Kidney epithelial cell (primary cell): ENCODE data around the gene IL1B. TPM values are rescaled to one million over a fixed set of nuclear protein-coding genes. Genes with fewer than 3 reads are reported as not detected.

Source experiments
- DNase-seq: peaks from one replicate; pipeline ENCODE4 v3.0.0-alpha.2; 2010; ENCODE audit warnings: low read depth
- H3K27me3 ChIP-seq: 2 replicates; pipeline ENCODE4 v1.6.0; 2011; ENCODE audit warnings: low read length; ENCODE audit not compliant: control insufficient read depth, insufficient read depth
- H3K36me3 ChIP-seq: 2 replicates; pipeline ENCODE4 v1.5.1; 2011; ENCODE audit warnings: low read length; ENCODE audit not compliant: control insufficient read depth, insufficient read depth
- H3K4me3 ChIP-seq: 2 replicates; pipeline ENCODE4 v1.5.1; 2011; ENCODE audit warnings: low read depth, mild to moderate bottlenecking, control low read depth, low read length
- total RNA-seq: library from RNA; depleted of rRNA; stranded (reverse); fragments of >200 nt; gene quantifications from 2 replicates; pipeline ENCODE4 v1.2.3, GENCODE V29; 2015
- TF ChIP-seq, protein P1 (sequence below): IDR thresholded peaks from 2 replicates; pipeline ENCODE4 v1.5.1; 2011; ENCODE audit warnings: mild to moderate bottlenecking, moderate library complexity, low read length, control low read depth, inconsistent platforms; ENCODE audit not compliant: insufficient read depth, poor library complexity, severe bottlenecking

IL1B gene
- total RNA-seq, 1 donor from 2014 or later = 0.13 TPM

DNA sequence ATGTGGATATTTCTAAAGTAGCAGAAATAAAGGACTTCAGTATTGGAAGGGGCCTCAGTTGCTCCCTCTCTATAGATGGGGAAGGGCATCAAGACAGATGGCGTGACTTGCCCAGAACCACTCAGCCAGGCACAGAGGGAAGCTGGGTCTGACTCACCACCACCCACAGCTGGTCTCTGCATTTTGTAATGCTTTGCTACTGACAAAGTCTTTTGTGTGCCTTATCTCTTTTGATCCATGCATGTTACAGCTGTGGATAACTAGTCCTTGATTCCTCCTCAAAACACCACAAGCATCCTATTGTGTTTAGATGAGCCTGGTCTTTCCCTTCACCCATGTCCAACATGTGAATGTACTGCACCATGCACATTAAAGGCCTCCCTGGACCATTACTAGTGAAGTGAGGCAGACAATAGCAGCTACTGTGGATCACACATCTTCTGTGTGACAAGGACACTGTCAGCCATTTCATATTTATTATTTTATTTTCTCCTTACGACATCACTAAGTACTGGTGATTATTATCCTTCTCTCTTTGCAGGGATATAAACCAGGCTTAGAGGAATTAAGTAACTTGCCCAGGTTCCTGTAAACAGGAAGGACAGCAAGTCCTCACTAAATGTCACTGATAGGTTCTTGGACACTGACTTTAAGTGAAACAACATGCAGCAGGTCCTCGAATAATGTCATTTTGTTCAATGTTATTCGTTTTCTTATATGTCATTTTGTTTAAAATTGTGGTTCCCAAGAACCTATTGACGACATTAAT, 44.8 kb upstream of the IL1B start:
- Histone ChIP-seq H3K27me3 (no peaks in the 10 kb centered on the region), H3K4me3 (no peak overlapping the region), H3K36me3 (no peaks in the 10 kb centered on the region)
- DNase-seq = no peak
- TF ChIP-seq, protein P1, sequence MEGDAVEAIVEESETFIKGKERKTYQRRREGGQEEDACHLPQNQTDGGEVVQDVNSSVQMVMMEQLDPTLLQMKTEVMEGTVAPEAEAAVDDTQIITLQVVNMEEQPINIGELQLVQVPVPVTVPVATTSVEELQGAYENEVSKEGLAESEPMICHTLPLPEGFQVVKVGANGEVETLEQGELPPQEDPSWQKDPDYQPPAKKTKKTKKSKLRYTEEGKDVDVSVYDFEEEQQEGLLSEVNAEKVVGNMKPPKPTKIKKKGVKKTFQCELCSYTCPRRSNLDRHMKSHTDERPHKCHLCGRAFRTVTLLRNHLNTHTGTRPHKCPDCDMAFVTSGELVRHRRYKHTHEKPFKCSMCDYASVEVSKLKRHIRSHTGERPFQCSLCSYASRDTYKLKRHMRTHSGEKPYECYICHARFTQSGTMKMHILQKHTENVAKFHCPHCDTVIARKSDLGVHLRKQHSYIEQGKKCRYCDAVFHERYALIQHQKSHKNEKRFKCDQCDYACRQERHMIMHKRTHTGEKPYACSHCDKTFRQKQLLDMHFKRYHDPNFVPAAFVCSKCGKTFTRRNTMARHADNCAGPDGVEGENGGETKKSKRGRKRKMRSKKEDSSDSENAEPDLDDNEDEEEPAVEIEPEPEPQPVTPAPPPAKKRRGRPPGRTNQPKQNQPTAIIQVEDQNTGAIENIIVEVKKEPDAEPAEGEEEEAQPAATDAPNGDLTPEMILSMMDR = no peak

DNA sequence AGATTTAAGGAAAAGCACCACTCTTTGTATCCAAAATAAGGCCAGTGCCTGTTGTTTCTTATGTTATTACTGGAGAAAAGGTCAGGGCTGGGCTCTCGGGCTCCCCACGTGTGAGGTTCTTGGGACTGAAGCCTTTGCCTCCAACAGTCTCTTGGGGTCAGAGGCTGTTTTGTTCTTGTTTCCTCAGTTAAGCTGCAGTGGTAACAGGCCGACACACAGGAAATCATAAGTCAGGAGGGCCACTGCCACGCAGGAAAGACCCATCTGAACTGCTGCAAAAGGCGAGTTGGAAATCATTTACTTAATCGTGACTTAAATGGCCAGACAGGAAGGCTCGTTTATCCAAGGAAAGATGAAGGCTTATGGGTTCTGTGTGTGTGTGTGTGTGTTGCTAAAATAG, 44.1 kb upstream of the IL1B start:
- TF ChIP-seq, protein P1 = no peak
- no peak for DNase-seq
- Histone ChIP-seq H3K36me3 (no peaks in the 10 kb centered on the region), H3K27me3 (no peaks in the 10 kb centered on the region), H3K4me3 (no peak overlapping the region)

DNA sequence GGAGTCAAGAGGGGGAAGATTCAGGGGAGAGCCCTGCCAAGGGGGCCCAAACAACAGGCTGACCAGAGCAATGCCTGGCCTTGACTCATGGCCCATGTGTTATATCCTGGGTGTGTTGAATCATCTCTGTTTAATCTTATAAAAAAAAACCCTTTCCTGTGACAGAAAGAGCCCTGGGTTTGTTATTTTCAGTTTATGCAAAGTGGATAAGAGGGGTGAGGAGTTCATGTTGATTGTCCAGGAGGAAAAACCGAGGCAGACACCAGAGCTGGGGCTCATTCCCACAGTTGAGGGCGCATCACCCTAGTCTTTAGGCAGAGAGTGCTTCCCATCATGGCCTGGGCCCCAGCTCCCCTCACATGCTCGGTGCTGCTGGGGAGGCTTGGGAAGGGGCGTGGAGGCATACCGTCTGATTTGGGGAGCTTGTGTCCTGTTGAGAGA, 43.5 kb upstream of the IL1B start:
- no peak overlapping the region for H3K4me3 ChIP-seq
- H3K27me3 ChIP-seq = no peaks in the 10 kb centered on the region
- H3K36me3 ChIP-seq = no peaks in the 10 kb centered on the region
- TF ChIP-seq, protein P1 = no peak
- DNase-seq = no peak

DNA sequence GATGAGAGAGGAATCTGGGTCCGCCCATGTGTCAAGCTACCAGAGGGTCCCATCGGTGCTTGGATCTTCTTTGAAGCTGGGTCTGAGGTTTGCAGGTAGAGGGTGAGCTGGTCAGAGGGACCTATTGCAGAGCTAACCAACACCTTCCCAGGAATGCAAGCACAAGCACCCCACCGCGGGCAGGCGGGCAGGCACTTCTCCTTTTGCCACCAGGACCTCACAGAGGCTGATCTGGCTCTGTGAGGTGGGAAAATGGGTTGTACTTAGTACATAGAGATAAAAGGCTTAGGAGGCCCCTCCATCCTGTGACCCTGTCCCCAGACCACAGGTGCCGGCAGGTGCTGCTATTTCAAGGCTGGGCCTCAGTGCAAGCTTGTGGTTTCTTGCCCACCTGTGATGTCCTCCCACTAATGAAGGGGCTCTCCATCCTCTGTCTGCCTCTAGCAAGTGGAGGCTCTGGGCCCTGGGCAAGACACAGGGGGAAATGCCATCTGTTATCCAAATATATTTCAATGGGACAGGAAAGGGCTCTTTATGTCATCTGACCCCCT, 43.0 kb upstream of the IL1B start:
- TF ChIP-seq, protein P1 = no peak
- DNase-seq = no peak
- Histone ChIP-seq H3K36me3 (no peaks in the 10 kb centered on the region), H3K4me3 (no peak overlapping the region), H3K27me3 (no peaks in the 10 kb centered on the region)

DNA sequence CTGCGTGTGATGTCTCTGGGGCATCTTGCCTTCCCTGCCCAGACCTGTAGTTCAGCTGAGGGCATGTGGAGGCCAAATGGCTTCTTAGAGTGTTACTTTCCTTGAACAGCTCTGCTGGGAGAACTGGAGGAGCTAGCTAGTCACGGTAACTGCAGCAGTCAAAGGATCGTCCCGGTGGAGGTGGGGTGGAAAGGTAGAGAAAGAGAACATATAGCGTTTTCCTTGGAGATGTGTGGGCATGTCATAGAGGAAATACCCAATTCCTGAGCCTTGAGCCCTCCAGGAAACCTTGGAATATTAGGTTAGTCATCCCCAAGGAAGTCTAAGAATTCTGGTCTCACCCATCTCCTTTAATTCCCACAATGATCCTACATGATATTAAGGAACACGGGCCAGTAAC, 40.8 kb upstream of the IL1B start:
- H3K4me3 ChIP-seq = no peak overlapping the region
- H3K36me3 ChIP-seq = no peaks in the 10 kb centered on the region
- no peak for DNase-seq
- TF ChIP-seq, protein P1 = no peak
- no peaks in the 10 kb centered on the region for H3K27me3 ChIP-seq
